GM23248 (cell line): ENCODE measurements around the gene KRTAP4-3. TPM values are rescaled to one million over a fixed set of nuclear protein-coding genes. Genes with fewer than 3 reads are reported as not detected.
"Not testable (repeated sequence)": the region's sequence is repeated elsewhere in the genome, so short reads cannot be mapped to it uniquely, and the experiment has no call there.

ENCODE experiments used
- DNase-seq: peaks from one replicate; pipeline ENCODE4 v3.0.0-alpha.2; 2015
- H2AFZ ChIP-seq: fragments of 200-600 bp; sonication (generic); 2 replicates; pipeline ENCODE4 v1.6.1; 2016; ENCODE audit warnings: antibody characterized with exemption
- H3F3A ChIP-seq: fragments of 200-600 bp; sonication (generic); 2 replicates; pipeline ENCODE4 v1.6.1; 2016; ENCODE audit warnings: mild to moderate bottlenecking, antibody characterized with exemption, mixed run types; ENCODE audit not compliant: insufficient read depth
- H3K27ac ChIP-seq: fragments of 200-600 bp; sonication (generic); 2 replicates; pipeline ENCODE4 v1.5.1; 2016; ENCODE audit warnings: mild to moderate bottlenecking
- H3K27me3 ChIP-seq: fragments of 200-600 bp; sonication (generic); replicated peaks from 2 replicates; pipeline ENCODE4 v1.6.1; 2016; ENCODE audit warnings: mild to moderate bottlenecking; ENCODE audit not compliant: insufficient read depth
- H3K36me3 ChIP-seq: fragments of 200-600 bp; sonication (generic); 2 replicates; pipeline ENCODE4 v1.6.1; 2016; ENCODE audit warnings: low read depth, mild to moderate bottlenecking
- H3K4me1 ChIP-seq: fragments of 200-600 bp; sonication (generic); 2 replicates; pipeline ENCODE4 v1.6.1; 2016; ENCODE audit warnings: mild to moderate bottlenecking; ENCODE audit not compliant: insufficient read depth
- H3K4me2 ChIP-seq: fragments of 200-600 bp; sonication (generic); one replicate; pipeline ENCODE4 v1.6.1; 2016; ENCODE audit warnings: mild to moderate bottlenecking; ENCODE audit not compliant: unreplicated experiment
- H3K4me3 ChIP-seq: fragments of 200-600 bp; sonication (generic); 2 replicates; pipeline ENCODE4 v1.5.1; 2016; ENCODE audit warnings: mild to moderate bottlenecking
- H3K79me2 ChIP-seq: fragments of 200-600 bp; sonication (generic); 2 replicates; pipeline ENCODE4 v1.6.1; 2016; ENCODE audit warnings: mild to moderate bottlenecking; ENCODE audit not compliant: insufficient read depth
- H3K9ac ChIP-seq: fragments of 200-600 bp; sonication (generic); 2 replicates; pipeline ENCODE4 v1.6.1; 2016; ENCODE audit warnings: mild to moderate bottlenecking
- H3K9me2 ChIP-seq: fragments of 200-600 bp; sonication (generic); 2 replicates; pipeline ENCODE4 v1.6.1; 2016; ENCODE audit warnings: mixed run types, mild to moderate bottlenecking, moderate library complexity; ENCODE audit not compliant: insufficient read depth
- H3K9me3 ChIP-seq: fragments of 200-600 bp; sonication (generic); one replicate; pipeline ENCODE4 v1.6.1; 2017; ENCODE audit warnings: low read depth
- H4K20me1 ChIP-seq: fragments of 200-600 bp; sonication (generic); 2 replicates; pipeline ENCODE4 v1.6.0; 2016; ENCODE audit not compliant: insufficient read depth
- EZH2 ChIP-seq: fragments of 200-600 bp; sonication (generic); IDR thresholded peaks from 2 replicates; pipeline ENCODE4 v1.6.1; 2018; ENCODE audit warnings: antibody characterized with exemption, mild to moderate bottlenecking; ENCODE audit not compliant: insufficient read depth, poor library complexity, severe bottlenecking
- EZH2phosphoT487 ChIP-seq: fragments of 200-600 bp; sonication (generic); IDR thresholded peaks from 2 replicates; pipeline ENCODE4 v1.6.1; 2018; ENCODE audit warnings: antibody characterized with exemption, moderate library complexity, mild to moderate bottlenecking, low read depth; ENCODE audit not compliant: insufficient read depth
- WGBS, 2 experiments: methylation state at CpG; one replicate each; pipeline ENCODE4 v1.1.6; 2015 to 2017; ENCODE audit warnings: low lambda C conversion rate in 2 of 2, low coverage in 1 of 2; ENCODE audit errors: missing lambda C conversion rate in 2 of 2; 5-methylcytosine and 5-hydroxymethylcytosine counted together
- in situ Hi-C: fragments of 300-500 bp; cut with MboI; formaldehyde crosslinking; loops from 2 replicates; pipeline ENCODE4 v1.15.0; 2020
- polyA plus RNA-seq: library from polyadenylated mRNA; unstranded; fragments of >200 nt; fragmentation: Nextera tagmentation; extraction: Ambion mirVana; gene quantifications from 2 replicates; pipeline ENCODE4 v1.2.1, GENCODE V29; 2016
- total RNA-seq: library from RNA; depleted of rRNA; stranded (reverse); fragments of >200 nt; shearing (Covaris generic); gene quantifications from 2 replicates; pipeline ENCODE4 v1.2.3, GENCODE V29; 2014

The KRTAP4-3 gene
- total and polyA plus RNA-seq, 2 experiments from 2014 or later: not detected

DNA sequence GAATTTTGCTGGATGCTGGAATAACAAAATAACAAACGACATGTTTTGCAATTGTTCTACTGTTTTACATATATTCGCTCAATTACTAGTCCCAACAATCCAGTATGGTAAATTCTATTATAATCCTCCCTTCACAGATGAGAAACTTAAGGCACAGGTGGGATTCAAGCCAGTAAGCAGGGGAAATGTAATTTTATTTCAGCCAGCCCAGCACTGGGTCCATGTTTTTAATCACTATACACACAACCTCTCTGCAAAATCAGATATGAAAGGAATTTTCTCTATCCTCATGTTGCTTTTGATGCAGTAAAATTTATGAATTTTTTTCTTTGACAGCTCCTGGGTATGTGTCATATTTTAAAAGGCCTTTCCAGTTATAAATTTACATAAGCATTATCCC is 22.8 kb downstream of the KRTAP4-3 start:
- no peaks in the 10 kb centered on the region for H3K79me2 ChIP-seq
- no peaks in the 10 kb centered on the region for H3K9me2 ChIP-seq
- no peak overlapping the region for H3K27ac ChIP-seq
- H2AFZ ChIP-seq: no peak overlapping the region
- 82 to 90% methylated on average over 2 of the region's 2 CpGs for WGBS, 2 experiments
- in situ Hi-C loops: no loop called here
- H4K20me1 ChIP-seq: no peaks in the 10 kb centered on the region
- no peak overlapping the region for H3K4me3 ChIP-seq
- H3K9ac ChIP-seq: no peak overlapping the region
- H3F3A ChIP-seq: peaks cover 12% of the 10 kb centered on the region
- H3K36me3 ChIP-seq: no peaks in the 10 kb centered on the region
- H3K9me3 ChIP-seq: no peaks in the 10 kb centered on the region
- no peaks in the 10 kb centered on the region for H3K27me3 ChIP-seq
- peaks cover 13% of the 10 kb centered on the region for H3K4me1 ChIP-seq
- no peak for DNase-seq
- TF ChIP-seq EZH2: no peak
- no peak for TF ChIP-seq EZH2phosphoT487
- H3K4me2 ChIP-seq: no peak overlapping the region

DNA sequence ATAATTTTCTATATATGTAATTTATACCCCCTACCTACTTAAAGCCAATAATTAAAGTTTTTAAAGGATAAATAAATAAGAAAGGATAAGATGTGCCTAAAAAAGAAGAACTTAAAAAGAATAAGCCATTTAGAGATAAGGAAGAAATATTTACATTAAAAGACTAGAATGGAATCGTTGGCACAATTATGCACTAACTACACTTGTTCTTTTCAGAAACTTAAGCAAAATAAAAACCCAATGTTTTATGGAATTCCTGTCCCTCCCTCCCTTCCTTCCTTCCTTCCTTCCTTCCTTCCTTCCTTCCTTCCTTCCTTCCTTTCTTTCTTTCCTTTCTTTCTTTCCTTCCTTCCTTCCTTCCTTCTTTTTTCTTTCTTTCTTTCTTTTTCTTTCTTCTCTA is 23.2 kb downstream of the KRTAP4-3 start:
- in situ Hi-C loops: no loop called here
- WGBS, 2 experiments: 93 to 96% methylated on average over 1 of the region's 1 CpG

DNA sequence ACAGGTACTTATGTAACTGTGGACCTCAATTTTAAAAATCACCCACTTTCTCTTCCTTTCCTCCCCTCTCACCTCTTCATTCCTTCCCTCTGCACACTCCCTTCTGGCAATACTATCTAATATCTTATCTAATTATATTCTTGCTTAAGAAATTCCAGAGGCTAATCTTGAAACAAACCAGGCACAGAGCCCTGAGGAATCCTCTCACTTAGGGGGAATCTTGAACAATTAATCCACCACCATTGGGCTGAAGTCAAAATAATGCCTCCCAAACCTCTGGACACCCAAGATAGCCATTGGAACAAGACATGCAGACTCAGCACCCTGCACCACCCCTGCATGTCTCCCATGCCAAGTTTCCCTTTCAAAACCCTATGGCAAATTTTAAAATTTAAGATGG is 26.7 kb downstream of the KRTAP4-3 start:
- Histone ChIP-seq H3K36me3 (no peaks in the 10 kb centered on the region), H3F3A (peaks cover 13% of the 10 kb centered on the region), H3K9ac (peak overlapping the region; percentile 10; the same call in 1 of the 2 replicates), H3K27ac (peak overlapping the region; percentile 83), H3K4me3 (no peak overlapping the region), H2AFZ (no peak overlapping the region), H3K27me3 (no peaks in the 10 kb centered on the region), H3K4me2 (peak overlapping the region; percentile 38), H3K4me1 (peaks cover 14% of the 10 kb centered on the region), H3K9me2 (peaks cover 2% of the 10 kb centered on the region; the same call in 1 of the 2 replicates), H4K20me1 (no peaks in the 10 kb centered on the region), H3K79me2 (no peaks in the 10 kb centered on the region), H3K9me3 (no peaks in the 10 kb centered on the region)
- in situ Hi-C loops: no loop called here
- no peak for DNase-seq
- no peak for TF ChIP-seq EZH2
- TF ChIP-seq EZH2phosphoT487: no peak

More for the DNA sequence above, 23.2 kb downstream of the KRTAP4-3 start:
- no peaks in the 10 kb centered on the region for H3K79me2 ChIP-seq
- no peak overlapping the region for H3K4me3 ChIP-seq
- no peak overlapping the region for H3K27ac ChIP-seq
- H3K4me2 ChIP-seq: no peak overlapping the region
- no peak for DNase-seq
- no peak overlapping the region for H3K9ac ChIP-seq
- H3F3A ChIP-seq: peaks cover 13% of the 10 kb centered on the region
- H3K4me1 ChIP-seq: peaks cover 14% of the 10 kb centered on the region
- no peaks in the 10 kb centered on the region for H3K9me3 ChIP-seq
- H3K36me3 ChIP-seq: no peaks in the 10 kb centered on the region
- H2AFZ ChIP-seq: no peak overlapping the region
- no peaks in the 10 kb centered on the region for H4K20me1 ChIP-seq
- H3K9me2 ChIP-seq: no peaks in the 10 kb centered on the region
- TF ChIP-seq EZH2phosphoT487 (no peak), EZH2 (no peak)
- H3K27me3 ChIP-seq: no peaks in the 10 kb centered on the region

- DNase-seq: peak; percentile 95
- H2AFZ ChIP-seq: no peak within 1 kb of the TSS
- no peaks in the 10 kb centered on the region for H3K36me3 ChIP-seq
- H3K27me3 ChIP-seq: no peaks in the 10 kb centered on the region
- H3F3A ChIP-seq: peaks cover 13% of the 10 kb centered on the region
- TF ChIP-seq EZH2phosphoT487: 0 out of 2 replicates have a peak, but pooled peaks have one; percentile 32
- TF ChIP-seq EZH2: no peak
- H3K4me2 ChIP-seq: peak within 1 kb of the TSS; percentile 38
- 67 to 68% methylated on average over 6 of the region's 6 CpGs for WGBS, 2 experiments
- no peak within 1 kb of the TSS for H3K4me3 ChIP-seq
- H4K20me1 ChIP-seq: no peaks in the 10 kb centered on the region
- peak within 1 kb of the TSS; percentile 10; the same call in 1 of the 2 replicates for H3K9ac ChIP-seq
- no peaks in the 10 kb centered on the region for H3K9me3 ChIP-seq
- peak within 1 kb of the TSS; percentile 83 for H3K27ac ChIP-seq
- H3K4me1 ChIP-seq: peaks cover 14% of the 10 kb centered on the region
- in situ Hi-C loops: no loop called here
- H3K79me2 ChIP-seq: no peaks in the 10 kb centered on the region
- peaks cover 2% of the 10 kb centered on the region; the same call in 1 of the 2 replicates for H3K9me2 ChIP-seq
Observed at GRCh38 chr17:41140360-41141131, 27.5 kb downstream of the KRTAP4-3 start, which contains the start of gene KRTAP4-6. TSS of gene KRTAP4-6 (minus strand) at chr17:41140544. CDS start at chr17:41140487, 57 bp downstream.

GRCh38 chr17:41139865-41140264 is 28.2 kb downstream of the KRTAP4-3 start:
- H2AFZ ChIP-seq, H3K36me3 ChIP-seq, H3K27ac ChIP-seq, in situ Hi-C loops, H3K9ac ChIP-seq, H3K79me2 ChIP-seq, H3K4me3 ChIP-seq, H3K4me2 ChIP-seq, DNase-seq, H4K20me1 ChIP-seq, H3K9me2 ChIP-seq, H3K27me3 ChIP-seq, H3K9me3 ChIP-seq: not testable (repeated sequence)
- peaks cover 14% of the 10 kb centered on the region for H3K4me1 ChIP-seq
- peaks cover 13% of the 10 kb centered on the region for H3F3A ChIP-seq
- WGBS, 2 experiments: 90 to 91% methylated on average over 11 to 12 of the region's 12 CpGs
